BLaER1 treated with 17β-estradiol and CSF1 and Interleukin-3, amounts not matched to agents 10 nM and 100 nM (cell line): ENCODE data around the gene STRN.

Experiments used
- H3K27ac ChIP-seq, 11 experiments: shearing (Covaris generic); formaldehyde crosslinking; 2 replicates each; pipeline ENCODE4 v1.8.1; 2022
- H3K27me3 ChIP-seq, 11 experiments: shearing (Covaris generic); formaldehyde crosslinking; 2 replicates each; pipeline ENCODE4 v1.8.1; 2022
- H3K36me3 ChIP-seq, 11 experiments: shearing (Covaris generic); formaldehyde crosslinking; 2 replicates each; pipeline ENCODE4 v1.8.1; 2022
- H3K4me1 ChIP-seq, 10 experiments: shearing (Covaris generic); formaldehyde crosslinking; 2 replicates each; pipeline ENCODE4 v1.8.1; 2022
- H3K4me2 ChIP-seq, 11 experiments: shearing (Covaris generic); formaldehyde crosslinking; 2 replicates each; pipeline ENCODE4 v1.8.1; 2022
- H3K4me3 ChIP-seq, 10 experiments: shearing (Covaris generic); formaldehyde crosslinking; 2 replicates each; pipeline ENCODE4 v1.8.1; 2022
- H3K9ac ChIP-seq, 11 experiments: shearing (Covaris generic); formaldehyde crosslinking; 2 replicates each; pipeline ENCODE4 v1.8.1; 2022
- H3K9me3 ChIP-seq, 11 experiments: shearing (Covaris generic); formaldehyde crosslinking; replicated peaks in 1 of 11; 2 replicates each; pipeline ENCODE4 v1.8.1; 2022
- H4K20me1 ChIP-seq, 11 experiments: shearing (Covaris generic); formaldehyde crosslinking; 2 replicates each; pipeline ENCODE4 v1.8.1; 2022
- Cebpa-rat ChIP-seq, 11 experiments: shearing (Covaris generic); IDR thresholded peaks; 2 replicates each; pipeline ENCODE4 v1.8.1; 2022

STRN gene

GRCh38 chr2:36871068-36871707, 95.1 kb downstream of the STRN start:
- Histone ChIP-seq H3K9ac (no peak overlapping the region), H3K36me3 (peaks cover 74 to 98% (median 94%) of the 10 kb centered on the region in 11 experiments)
- TF ChIP-seq Cebpa-rat (IDR thresholded peaks at IDR 0.05), result no peak

GRCh38 chr2:36869606-36870005, 96.7 kb downstream of the STRN start:
- Histone ChIP-seq H3K4me3 (no peak overlapping the region), H4K20me1 (no peaks in the 10 kb centered on the region), H3K4me1 (no peaks in the 10 kb centered on the region), H3K27ac (no peak overlapping the region), H3K27me3 (no peaks in the 10 kb centered on the region), H3K36me3 (peaks cover 72 to 98% (median 94%) of the 10 kb centered on the region in 11 experiments), H3K4me2 (no peak overlapping the region), H3K9me3 (peaks cover 0 to 10% (median 7%) of the 10 kb centered on the region in 11 experiments; a peak in 10 of 22 replicates), H3K9ac (no peak overlapping the region)
- TF ChIP-seq Cebpa-rat (IDR thresholded peaks at IDR 0.05), result no peak

More at GRCh38 chr2:36871068-36871707, 95.1 kb downstream of the STRN start:
- Histone ChIP-seq H3K4me2 (no peak overlapping the region), H3K27ac (no peak overlapping the region), H3K9me3 (peaks cover 4 to 17% (median 9%) of the 10 kb centered on the region in 11 experiments; a peak in 14 of 22 replicates), H3K4me1 (no peaks in the 10 kb centered on the region), H3K4me3 (no peak overlapping the region), H3K27me3 (no peaks in the 10 kb centered on the region), H4K20me1 (no peaks in the 10 kb centered on the region)

GRCh38 chr2:36861896-36862295, 104.4 kb downstream of the STRN start:
- Histone ChIP-seq H3K4me3 (no peak overlapping the region), H3K27me3 (no peaks in the 10 kb centered on the region), H3K9me3 (peaks cover 0 to 6% (median 0%) of the 10 kb centered on the region in 11 experiments; a peak in 5 of 22 replicates), H3K4me1 (no peaks in the 10 kb centered on the region), H3K27ac (no peak overlapping the region), H3K9ac (no peak overlapping the region), H3K4me2 (no peak overlapping the region), H3K36me3 (peaks cover 47 to 100% (median 71%) of the 10 kb centered on the region in 11 experiments), H4K20me1 (no peaks in the 10 kb centered on the region)
- no peak for TF ChIP-seq Cebpa-rat (IDR thresholded peaks at IDR 0.05)

- no peaks in the 10 kb centered on the region for H4K20me1 ChIP-seq
- H3K9me3 ChIP-seq, result peaks cover 0 to 6% (median 0%) of the 10 kb centered on the region in 11 experiments; a peak in 4 of 22 replicates
- no peak overlapping the region for H3K27ac ChIP-seq
- no peak overlapping the region for H3K9ac ChIP-seq
- TF ChIP-seq Cebpa-rat (IDR thresholded peaks at IDR 0.05), result no peak
- no peak overlapping the region for H3K4me2 ChIP-seq
- H3K27me3 ChIP-seq, result no peaks in the 10 kb centered on the region
- H3K4me1 ChIP-seq, result no peaks in the 10 kb centered on the region
- H3K36me3 ChIP-seq, result peaks cover 39 to 100% (median 62%) of the 10 kb centered on the region in 11 experiments
- no peak overlapping the region for H3K4me3 ChIP-seq
Observed at GRCh38 chr2:36859366-36859792, 107.0 kb downstream of the STRN start.

GRCh38 chr2:36858551-36859365, 107.6 kb downstream of the STRN start:
- Histone ChIP-seq H3K4me1 (no peaks in the 10 kb centered on the region), H3K9ac (no peak overlapping the region), H3K36me3 (peaks cover 32 to 100% (median 59%) of the 10 kb centered on the region in 11 experiments), H3K27ac (no peak overlapping the region), H3K9me3 (peaks cover 0 to 6% (median 0%) of the 10 kb centered on the region in 11 experiments; a peak in 3 of 22 replicates), H4K20me1 (no peaks in the 10 kb centered on the region), H3K4me3 (no peak overlapping the region), H3K4me2 (no peak overlapping the region), H3K27me3 (no peaks in the 10 kb centered on the region)
- no peak for TF ChIP-seq Cebpa-rat (IDR thresholded peaks at IDR 0.05)

GRCh38 chr2:36857713-36858112, 108.6 kb downstream of the STRN start:
- Histone ChIP-seq H3K4me1 (no peaks in the 10 kb centered on the region), H4K20me1 (no peaks in the 10 kb centered on the region), H3K27me3 (no peaks in the 10 kb centered on the region), H3K36me3 (peaks cover 40 to 100% (median 56%) of the 10 kb centered on the region in 11 experiments), H3K9ac (no peak overlapping the region), H3K9me3 (peaks cover 0 to 6% (median 0%) of the 10 kb centered on the region in 11 experiments; a peak in 2 of 22 replicates), H3K27ac (no peak overlapping the region), H3K4me3 (no peak overlapping the region), H3K4me2 (no peak overlapping the region)
- TF ChIP-seq Cebpa-rat (IDR thresholded peaks at IDR 0.05), result no peak

GRCh38 chr2:36855429-36855828, 110.9 kb downstream of the STRN start:
- H4K20me1 ChIP-seq, result no peaks in the 10 kb centered on the region
- peaks cover 46 to 100% (median 65%) of the 10 kb centered on the region in 11 experiments for H3K36me3 ChIP-seq

GRCh38 chr2:36854241-36854640, 112.1 kb downstream of the STRN start:
- TF ChIP-seq Cebpa-rat (IDR thresholded peaks at IDR 0.05), result no peak
- no peak overlapping the region for H3K27ac ChIP-seq
- H3K9ac ChIP-seq, result no peak overlapping the region
- H3K27me3 ChIP-seq, result no peaks in the 10 kb centered on the region
- H3K4me2 ChIP-seq, result no peak overlapping the region
- no peaks in the 10 kb centered on the region for H4K20me1 ChIP-seq
- H3K36me3 ChIP-seq, result peaks cover 57 to 100% (median 75%) of the 10 kb centered on the region in 11 experiments
- no peaks in the 10 kb centered on the region for H3K4me1 ChIP-seq
- no peaks in the 10 kb centered on the region for H3K9me3 ChIP-seq
- no peak overlapping the region for H3K4me3 ChIP-seq

More at GRCh38 chr2:36855429-36855828, 110.9 kb downstream of the STRN start:
- H3K4me1 ChIP-seq, result no peaks in the 10 kb centered on the region
- no peak for TF ChIP-seq Cebpa-rat (IDR thresholded peaks at IDR 0.05)
- no peaks in the 10 kb centered on the region for H3K27me3 ChIP-seq
- H3K4me2 ChIP-seq, result no peak overlapping the region
- H3K9me3 ChIP-seq, result no peaks in the 10 kb centered on the region
- H3K4me3 ChIP-seq, result no peak overlapping the region
- H3K27ac ChIP-seq, result no peak overlapping the region
- H3K9ac ChIP-seq, result no peak overlapping the region

GRCh38 chr2:36849265-36849664, 117.1 kb downstream of the STRN start:
- peaks cover 48 to 89% (median 66%) of the 10 kb centered on the region in 11 experiments for H3K36me3 ChIP-seq
- TF ChIP-seq Cebpa-rat (IDR thresholded peaks at IDR 0.05), result peak in 2 of 11 experiments; percentile 42 to 63; a peak in 3 of 22 replicates
- H3K4me2 ChIP-seq, result no peak overlapping the region
- H3K27me3 ChIP-seq, result no peaks in the 10 kb centered on the region
- no peaks in the 10 kb centered on the region for H3K9me3 ChIP-seq
- no peak overlapping the region for H3K9ac ChIP-seq
- no peaks in the 10 kb centered on the region for H3K4me1 ChIP-seq
- no peaks in the 10 kb centered on the region for H4K20me1 ChIP-seq
- no peak overlapping the region for H3K27ac ChIP-seq
- no peak overlapping the region for H3K4me3 ChIP-seq
